RWPE2 (cell line): ENCODE results near the gene PPP2CA.
"Not testable (repeated sequence)": the region's sequence is repeated elsewhere in the genome, so short reads cannot be mapped to it uniquely, and the experiment has no call there.

Experiments
- ATAC-seq: fragments of 200-7000 bp; cut with Tn5 transposase; 3 replicates; pipeline ENCODE4 v1.9.1; 2021; ENCODE audit warnings: low read depth
- DNase-seq: peaks from one replicate; pipeline ENCODE4 v3.0.0-alpha.2; 2020; ENCODE audit warnings: low spot score
- H3K27ac ChIP-seq: fragments of 450-650 bp; 2 replicates; pipeline ENCODE4 v1.5.1; 2017; ENCODE audit warnings: mild to moderate bottlenecking; ENCODE audit not compliant: poor library complexity, severe bottlenecking
- H3K27me3 ChIP-seq: fragments of 250-450 bp; sonication (Bioruptor Pico); 2 replicates; pipeline ENCODE4 v1.5.1; 2021; ENCODE audit warnings: mild to moderate bottlenecking, moderate library complexity; ENCODE audit not compliant: insufficient read depth, poor library complexity, severe bottlenecking
- H3K36me3 ChIP-seq: fragments of 250-450 bp; sonication (Bioruptor Pico); 2 replicates; pipeline ENCODE4 v1.5.1; 2020; ENCODE audit warnings: low read depth, mild to moderate bottlenecking, moderate library complexity
- H3K4me1 ChIP-seq: fragments of 250-450 bp; sonication (Bioruptor Pico); 2 replicates; pipeline ENCODE4 v1.5.1; 2021; ENCODE audit warnings: mild to moderate bottlenecking, moderate library complexity; ENCODE audit not compliant: insufficient read depth, poor library complexity, severe bottlenecking
- H3K4me3 ChIP-seq: fragments of 250-450 bp; sonication (Bioruptor Pico); 2 replicates; pipeline ENCODE4 v1.5.1; 2021; ENCODE audit warnings: mild to moderate bottlenecking, moderate library complexity; ENCODE audit not compliant: severe bottlenecking
- H3K9me3 ChIP-seq: fragments of 250-450 bp; sonication (Bioruptor Pico); 2 replicates; pipeline ENCODE4 v1.5.1; 2021; ENCODE audit warnings: mild to moderate bottlenecking, moderate library complexity; ENCODE audit not compliant: severe bottlenecking
- TF ChIP-seq, protein P1 (sequence below): fragments of 450-650 bp; IDR thresholded peaks from one replicate; pipeline ENCODE4 v1.5.1; 2017; ENCODE audit warnings: mild to moderate bottlenecking, moderate library complexity; ENCODE audit not compliant: poor library complexity, severe bottlenecking

PPP2CA gene

DNA sequence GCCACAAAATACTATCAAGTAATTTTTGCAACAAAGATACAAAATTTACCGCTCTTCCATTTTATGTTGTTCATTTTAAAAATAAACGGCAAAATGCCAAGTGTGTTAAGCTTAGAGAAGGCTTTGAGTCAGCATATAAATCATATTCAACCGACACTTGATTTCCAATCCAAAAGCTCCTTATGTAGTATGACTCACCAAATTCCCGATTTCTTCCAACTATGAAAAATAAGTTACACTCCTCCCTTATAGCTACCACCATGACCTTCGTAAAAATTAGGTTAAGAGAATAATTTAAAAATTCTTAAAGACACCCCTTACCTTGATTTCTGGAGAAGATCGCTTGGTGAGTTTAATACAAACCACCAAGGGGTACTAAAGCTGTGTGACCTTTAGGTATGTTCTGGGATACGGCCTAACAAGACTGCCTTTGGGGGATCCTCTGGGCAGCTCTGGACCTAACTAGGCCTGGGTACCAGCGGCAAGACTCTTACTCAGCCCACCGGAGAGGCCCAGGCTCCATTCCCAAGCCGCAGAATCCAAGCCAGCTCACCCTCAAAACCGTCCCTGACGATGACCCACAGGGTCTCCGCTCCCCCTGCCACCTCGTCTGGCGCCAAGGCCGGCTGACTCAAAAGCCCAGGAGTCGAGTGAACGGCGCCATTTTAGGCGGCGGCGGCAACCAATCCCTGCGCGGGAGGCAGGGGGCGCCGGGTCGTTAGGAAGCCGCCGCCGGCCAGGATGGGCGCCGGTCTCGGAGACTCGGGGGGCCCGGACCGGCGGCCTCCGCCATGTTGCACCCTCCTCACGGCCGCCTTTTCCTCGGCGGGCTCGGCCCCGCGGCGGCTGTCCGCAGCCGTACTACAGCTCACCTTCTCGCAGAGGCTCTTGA is 739 bp downstream of the PPP2CA start:
- DNase-seq (peak; percentile 63), ATAC-seq (peak; percentile 32)
- Histone ChIP-seq H3K27me3 (no peaks in the 10 kb centered on the region), H3K4me3 (peak overlapping the region; percentile 76), H3K9me3 (no peaks in the 10 kb centered on the region), H3K36me3 (peaks cover 46% of the 10 kb centered on the region), H3K27ac (peak overlapping the region; percentile 92), H3K4me1 (peaks cover 32% of the 10 kb centered on the region)
- TF ChIP-seq, protein P1, sequence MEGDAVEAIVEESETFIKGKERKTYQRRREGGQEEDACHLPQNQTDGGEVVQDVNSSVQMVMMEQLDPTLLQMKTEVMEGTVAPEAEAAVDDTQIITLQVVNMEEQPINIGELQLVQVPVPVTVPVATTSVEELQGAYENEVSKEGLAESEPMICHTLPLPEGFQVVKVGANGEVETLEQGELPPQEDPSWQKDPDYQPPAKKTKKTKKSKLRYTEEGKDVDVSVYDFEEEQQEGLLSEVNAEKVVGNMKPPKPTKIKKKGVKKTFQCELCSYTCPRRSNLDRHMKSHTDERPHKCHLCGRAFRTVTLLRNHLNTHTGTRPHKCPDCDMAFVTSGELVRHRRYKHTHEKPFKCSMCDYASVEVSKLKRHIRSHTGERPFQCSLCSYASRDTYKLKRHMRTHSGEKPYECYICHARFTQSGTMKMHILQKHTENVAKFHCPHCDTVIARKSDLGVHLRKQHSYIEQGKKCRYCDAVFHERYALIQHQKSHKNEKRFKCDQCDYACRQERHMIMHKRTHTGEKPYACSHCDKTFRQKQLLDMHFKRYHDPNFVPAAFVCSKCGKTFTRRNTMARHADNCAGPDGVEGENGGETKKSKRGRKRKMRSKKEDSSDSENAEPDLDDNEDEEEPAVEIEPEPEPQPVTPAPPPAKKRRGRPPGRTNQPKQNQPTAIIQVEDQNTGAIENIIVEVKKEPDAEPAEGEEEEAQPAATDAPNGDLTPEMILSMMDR = peak; percentile 36

DNA sequence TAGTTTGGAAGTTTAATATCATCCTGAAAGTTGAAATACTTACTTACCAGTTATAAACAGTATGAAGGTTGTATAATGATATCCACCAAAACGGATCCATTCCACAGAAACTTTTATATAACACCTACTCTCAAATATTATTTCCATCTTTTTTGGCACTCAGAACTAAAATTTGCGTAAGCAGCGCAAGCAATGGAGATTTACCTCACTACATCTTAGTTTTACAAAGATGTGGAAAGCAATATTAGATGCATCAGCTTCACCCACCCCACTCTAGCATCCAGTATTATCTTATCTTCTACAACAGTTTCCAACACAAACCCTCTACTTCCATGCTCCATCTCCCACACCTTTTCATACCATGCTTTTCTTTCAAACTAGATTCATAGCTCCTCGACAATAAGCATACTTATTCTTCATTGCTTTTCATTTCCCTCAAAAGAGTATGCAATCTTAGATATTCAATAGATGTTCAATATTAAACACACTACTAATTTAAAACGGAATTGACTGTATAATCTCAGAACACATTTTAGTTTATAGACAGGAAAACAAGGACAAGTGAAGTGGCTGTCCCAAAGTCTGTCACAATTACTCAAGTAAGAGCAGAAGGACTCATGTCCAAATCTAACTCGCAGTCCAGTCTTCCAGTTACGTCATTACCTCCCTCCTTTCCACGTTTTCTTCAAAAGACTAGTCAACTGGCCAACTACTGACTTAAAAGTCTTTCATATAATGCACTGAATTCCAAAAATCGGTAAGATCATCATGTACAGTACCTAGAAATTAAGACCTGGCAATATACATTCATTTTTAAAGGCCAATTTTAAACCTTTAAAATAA is 2.2 kb downstream of the PPP2CA start:
- Histone ChIP-seq H3K4me3 (peak overlapping the region; percentile 76), H3K27ac (peak overlapping the region; percentile 92), H3K9me3 (no peaks in the 10 kb centered on the region), H3K36me3 (peaks cover 54% of the 10 kb centered on the region), H3K4me1 (peaks cover 40% of the 10 kb centered on the region), H3K27me3 (no peaks in the 10 kb centered on the region)
- DNase-seq = no peak
- no peak for ATAC-seq
- TF ChIP-seq, protein P1 = no peak

DNA sequence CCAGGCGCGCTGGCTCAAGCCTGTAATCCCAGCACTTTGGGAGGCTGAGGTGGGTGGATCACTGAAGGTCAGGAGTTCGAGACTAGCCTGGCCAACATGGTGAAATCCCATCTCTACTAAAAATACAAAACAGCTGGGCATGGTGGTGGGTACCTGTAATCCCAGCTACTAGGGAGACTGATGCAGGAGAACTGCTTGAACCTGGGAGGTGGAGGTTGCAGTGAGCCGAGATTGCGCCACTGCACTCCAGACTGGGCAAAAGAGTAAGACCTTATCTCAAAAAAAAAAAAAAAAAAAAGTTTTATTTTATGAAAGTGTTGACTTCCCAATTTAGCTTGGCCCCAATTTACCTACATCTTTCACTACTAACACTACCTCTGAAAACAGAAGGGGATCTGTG is 4.2 kb downstream of the PPP2CA start:
- not testable (repeated sequence) for H3K9me3 ChIP-seq, DNase-seq, H3K4me3 ChIP-seq, ATAC-seq, H3K27me3 ChIP-seq, H3K27ac ChIP-seq
- peaks cover 33% of the 10 kb centered on the region for H3K4me1 ChIP-seq
- H3K36me3 ChIP-seq = peaks cover 70% of the 10 kb centered on the region

DNA sequence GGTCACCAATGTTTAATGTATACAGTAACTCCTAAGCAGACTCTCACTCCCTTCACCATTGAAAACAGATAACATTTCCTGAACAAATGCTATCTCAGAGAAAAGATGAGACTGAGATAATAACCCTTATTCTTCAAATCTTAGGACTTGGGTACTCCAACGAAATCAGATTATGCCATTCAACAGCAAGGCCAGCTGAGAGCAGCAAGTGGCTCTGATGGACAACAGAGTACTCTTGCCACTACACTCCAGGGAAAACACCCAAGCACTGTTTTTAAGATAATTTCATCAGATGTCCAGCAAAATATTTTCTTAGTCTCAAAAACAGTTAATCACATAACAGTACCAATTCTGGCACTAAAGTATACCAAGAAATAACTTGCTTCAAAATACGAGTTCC is 10.1 kb downstream of the PPP2CA start:
- TF ChIP-seq, protein P1 = no peak
- Histone ChIP-seq H3K4me3 (no peak overlapping the region), H3K9me3 (peaks cover 6% of the 10 kb centered on the region), H3K36me3 (peaks cover 47% of the 10 kb centered on the region), H3K4me1 (peaks cover 8% of the 10 kb centered on the region), H3K27ac (no peak overlapping the region), H3K27me3 (no peaks in the 10 kb centered on the region)
- no peak for DNase-seq
- no peak for ATAC-seq

GRCh38 chr5:134211263-134212031 is 14.4 kb downstream of the PPP2CA start:
- not testable (repeated sequence) for H3K9me3 ChIP-seq, H3K27ac ChIP-seq, H3K4me3 ChIP-seq, H3K27me3 ChIP-seq, H3K4me1 ChIP-seq, DNase-seq
- H3K36me3 ChIP-seq = peaks cover 28% of the 10 kb centered on the region
- peak; percentile 58; the same call in 2 of the 3 replicates for ATAC-seq
